Medulla oblongata (tissue), 1 donor: ENCODE results near the gene ACAA2.

Source experiments
- DNase-seq: peaks from one replicate; pipeline ENCODE4 v3.0.0-alpha.2; 2015; ENCODE audit errors: extremely low spot score

The ACAA2 gene

GRCh38 chr18:49813319-49814146 is at the start of gene ACAA2:
ACAA2 (minus strand) TSS chr18:49813533; CDS start chr18:49813484, 49 bp downstream.
- peak; percentile 91 for DNase-seq

GRCh38 chr18:49862656-49863385 is 49.5 kb upstream of the ACAA2 start:
- DNase-seq: no peak

- DNase-seq: peak; percentile 24
Observed at GRCh38 chr18:49861659-49862058, 48.3 kb upstream of the ACAA2 start.

- no peak for DNase-seq
Observed at GRCh38 chr18:49859725-49860124, 46.4 kb upstream of the ACAA2 start.

- no peak for DNase-seq
Observed at GRCh38 chr18:49859021-49859359, 45.7 kb upstream of the ACAA2 start.

- peak; percentile 79 for DNase-seq
Observed at GRCh38 chr18:49858309-49859020, 45.1 kb upstream of the ACAA2 start.

GRCh38 chr18:49857708-49858107 is 44.4 kb upstream of the ACAA2 start:
- no peak for DNase-seq

GRCh38 chr18:49856496-49856895 is 43.2 kb upstream of the ACAA2 start:
- no peak for DNase-seq

GRCh38 chr18:49855711-49856415 is 42.5 kb upstream of the ACAA2 start:
- DNase-seq: no peak

GRCh38 chr18:49854681-49855080 is 41.3 kb upstream of the ACAA2 start:
- DNase-seq: no peak

- DNase-seq: no peak
Observed at GRCh38 chr18:49853436-49853835, 40.1 kb upstream of the ACAA2 start.

GRCh38 chr18:49853011-49853410 is 39.7 kb upstream of the ACAA2 start:
- no peak for DNase-seq

- DNase-seq: no peak
Observed at GRCh38 chr18:49851624-49852023, 38.3 kb upstream of the ACAA2 start.

GRCh38 chr18:49850636-49851035 is 37.3 kb upstream of the ACAA2 start:
- no peak for DNase-seq

GRCh38 chr18:49849331-49850217 is 36.2 kb upstream of the ACAA2 start:
- DNase-seq: no peak

- DNase-seq: no peak
Observed at GRCh38 chr18:49848115-49848514, 34.8 kb upstream of the ACAA2 start.

- no peak for DNase-seq
Observed at GRCh38 chr18:49847524-49847923, 34.2 kb upstream of the ACAA2 start.

GRCh38 chr18:49846718-49847470 is 33.6 kb upstream of the ACAA2 start:
- no peak for DNase-seq

GRCh38 chr18:49846361-49846662 is 33.0 kb upstream of the ACAA2 start:
- DNase-seq: no peak

- DNase-seq: no peak
Observed at GRCh38 chr18:49845629-49846360, 32.5 kb upstream of the ACAA2 start.
